ACC112 (cell line): ENCODE results near the gene TRERF1.
A peak's percentile ranks its signal among the peaks of the same experiment; 100 is the strongest.

ENCODE experiments used
- H2AFZ ChIP-seq: fragments of 200-600 bp; sonication (generic); one replicate; pipeline ENCODE4 v1.6.0; 2017; ENCODE audit warnings: antibody characterized with exemption, low read length; ENCODE audit not compliant: unreplicated experiment
- H3K27ac ChIP-seq: fragments of 200-600 bp; sonication (generic); 2 replicates; pipeline ENCODE4 v1.5.1; 2014; ENCODE audit warnings: low read depth, mild to moderate bottlenecking, antibody characterized with exemption, low read length, moderate library complexity
- H3K27me3 ChIP-seq: fragments of 200-600 bp; sonication (generic); 2 replicates; pipeline ENCODE4 v1.6.1; 2014; ENCODE audit warnings: mild to moderate bottlenecking, antibody characterized with exemption, low read length, moderate library complexity, mixed read lengths; ENCODE audit not compliant: insufficient read depth
- H3K36me3 ChIP-seq: fragments of 200-600 bp; sonication (generic); 2 replicates; pipeline ENCODE4 v1.6.1; 2016; ENCODE audit warnings: mild to moderate bottlenecking, antibody characterized with exemption, low read length, moderate library complexity, mixed read lengths; ENCODE audit not compliant: insufficient read depth
- H3K4me1 ChIP-seq: fragments of 200-600 bp; sonication (generic); one replicate; pipeline ENCODE4 v1.6.1; 2016; ENCODE audit warnings: low read length, mixed read lengths; ENCODE audit not compliant: insufficient read depth, unreplicated experiment, control insufficient read depth
- H3K4me3 ChIP-seq: fragments of 200-600 bp; sonication (generic); 2 replicates; pipeline ENCODE4 v1.5.1; 2014; ENCODE audit warnings: mild to moderate bottlenecking, low read depth, low read length
- H3K79me2 ChIP-seq: fragments of 200-600 bp; sonication (generic); one replicate; pipeline ENCODE4 v1.6.0; 2016; ENCODE audit warnings: low read length; ENCODE audit not compliant: control insufficient read depth, unreplicated experiment, insufficient read depth

The TRERF1 gene

GRCh38 chr6:42306439-42307140 lies 145.1 kb downstream of the TRERF1 start:
- H3K4me1 ChIP-seq, result no peaks in the 10 kb centered on the region
- H3K4me3 ChIP-seq, result no peak overlapping the region
- H2AFZ ChIP-seq, result no peak overlapping the region
- H3K36me3 ChIP-seq, result no peaks in the 10 kb centered on the region; the same call in 1 of the 2 replicates
- H3K27ac ChIP-seq, result no peak overlapping the region
- no peaks in the 10 kb centered on the region for H3K79me2 ChIP-seq
- H3K27me3 ChIP-seq, result no peaks in the 10 kb centered on the region

GRCh38 chr6:42304053-42304712 lies 147.5 kb downstream of the TRERF1 start:
- Histone ChIP-seq H3K4me1 (no peaks in the 10 kb centered on the region), H2AFZ (no peak overlapping the region), H3K27me3 (no peaks in the 10 kb centered on the region), H3K27ac (no peak overlapping the region), H3K79me2 (no peaks in the 10 kb centered on the region), H3K4me3 (no peak overlapping the region), H3K36me3 (no peaks in the 10 kb centered on the region; the same call in 1 of the 2 replicates)

GRCh38 chr6:42302411-42302810 lies 149.3 kb downstream of the TRERF1 start:
- Histone ChIP-seq H3K4me1 (no peaks in the 10 kb centered on the region), H2AFZ (no peak overlapping the region), H3K4me3 (no peak overlapping the region), H3K27me3 (no peaks in the 10 kb centered on the region), H3K79me2 (no peaks in the 10 kb centered on the region), H3K27ac (no peak overlapping the region), H3K36me3 (no peaks in the 10 kb centered on the region)

- no peak overlapping the region for H3K27ac ChIP-seq
- H3K4me3 ChIP-seq, result no peak overlapping the region
- no peaks in the 10 kb centered on the region for H3K79me2 ChIP-seq
- no peaks in the 10 kb centered on the region for H3K36me3 ChIP-seq
- no peaks in the 10 kb centered on the region for H3K27me3 ChIP-seq
- H3K4me1 ChIP-seq, result no peaks in the 10 kb centered on the region
- no peak overlapping the region for H2AFZ ChIP-seq
These were observed 149.7 kb downstream of the TRERF1 start for GRCh38 chr6:42301986-42302385.

GRCh38 chr6:42300701-42301100 lies 151.0 kb downstream of the TRERF1 start:
- no peaks in the 10 kb centered on the region for H3K79me2 ChIP-seq
- H3K27me3 ChIP-seq, result no peaks in the 10 kb centered on the region

GRCh38 chr6:42300185-42300584 lies 151.5 kb downstream of the TRERF1 start:
- Histone ChIP-seq H3K4me1 (peaks cover 12% of the 10 kb centered on the region), H3K79me2 (no peaks in the 10 kb centered on the region), H3K4me3 (no peak overlapping the region), H3K27ac (no peak overlapping the region), H3K27me3 (no peaks in the 10 kb centered on the region), H2AFZ (no peak overlapping the region), H3K36me3 (no peaks in the 10 kb centered on the region)

More at GRCh38 chr6:42300701-42301100, 151.0 kb downstream of the TRERF1 start:
- H3K27ac ChIP-seq, result no peak overlapping the region
- peaks cover 7% of the 10 kb centered on the region for H3K4me1 ChIP-seq
- no peak overlapping the region for H2AFZ ChIP-seq
- no peaks in the 10 kb centered on the region for H3K36me3 ChIP-seq
- H3K4me3 ChIP-seq, result no peak overlapping the region

GRCh38 chr6:42297661-42298060 lies 154.1 kb downstream of the TRERF1 start:
- Histone ChIP-seq H3K4me3 (no peak overlapping the region), H3K27me3 (no peaks in the 10 kb centered on the region), H3K4me1 (peaks cover 24% of the 10 kb centered on the region), H2AFZ (no peak overlapping the region), H3K27ac (no peak overlapping the region), H3K36me3 (no peaks in the 10 kb centered on the region), H3K79me2 (no peaks in the 10 kb centered on the region)

- Histone ChIP-seq H3K4me1 (peaks cover 34% of the 10 kb centered on the region), H3K4me3 (no peak overlapping the region), H3K79me2 (no peaks in the 10 kb centered on the region), H2AFZ (no peak overlapping the region), H3K27me3 (no peaks in the 10 kb centered on the region), H3K36me3 (no peaks in the 10 kb centered on the region), H3K27ac (no peak overlapping the region)
These were observed 155.1 kb downstream of the TRERF1 start for GRCh38 chr6:42296614-42297013.

GRCh38 chr6:42295677-42296076 lies 156.0 kb downstream of the TRERF1 start:
- Histone ChIP-seq H3K4me1 (peaks cover 34% of the 10 kb centered on the region), H3K27me3 (no peaks in the 10 kb centered on the region), H3K36me3 (no peaks in the 10 kb centered on the region), H3K4me3 (no peak overlapping the region), H3K27ac (peak overlapping the region; percentile 75; the same call in 1 of the 2 replicates), H3K79me2 (no peaks in the 10 kb centered on the region), H2AFZ (no peak overlapping the region)

GRCh38 chr6:42295181-42295580 lies 156.5 kb downstream of the TRERF1 start:
- no peaks in the 10 kb centered on the region for H3K27me3 ChIP-seq
- peak overlapping the region; percentile 75 for H3K27ac ChIP-seq
- no peaks in the 10 kb centered on the region for H3K36me3 ChIP-seq
- H2AFZ ChIP-seq, result no peak overlapping the region
- H3K79me2 ChIP-seq, result no peaks in the 10 kb centered on the region
- peak overlapping the region; percentile 33; the same call in 1 of the 2 replicates for H3K4me3 ChIP-seq
- peaks cover 34% of the 10 kb centered on the region for H3K4me1 ChIP-seq

GRCh38 chr6:42294759-42295158 lies 157.0 kb downstream of the TRERF1 start:
- H3K4me3 ChIP-seq, result no peak overlapping the region
- H3K4me1 ChIP-seq, result peaks cover 34% of the 10 kb centered on the region
- H3K79me2 ChIP-seq, result no peaks in the 10 kb centered on the region

More at GRCh38 chr6:42294759-42295158, 157.0 kb downstream of the TRERF1 start:
- Histone ChIP-seq H3K27ac (peak overlapping the region; percentile 75), H3K36me3 (no peaks in the 10 kb centered on the region), H3K27me3 (no peaks in the 10 kb centered on the region), H2AFZ (no peak overlapping the region)
